H9 (cell line): Measurements from ENCODE around the gene S100A2. TPM values are rescaled to one million over a fixed set of nuclear protein-coding genes. Genes with fewer than 3 reads are reported as not detected.

Source experiments
- DNase-seq: peaks from one replicate; pipeline ENCODE4 v3.0.0-alpha.2; 2017
- H2AFZ ChIP-seq: one replicate; pipeline ENCODE4 v1.6.1; 2013; ENCODE audit warnings: mild to moderate bottlenecking, low read length, control low read depth, moderate library complexity
- H2AK5ac ChIP-seq: 2 replicates; pipeline ENCODE4 v1.6.1; 2013; ENCODE audit warnings: low read length, control low read depth, mixed read lengths; ENCODE audit not compliant: insufficient read length
- H2BK120ac ChIP-seq: one replicate; pipeline ENCODE4 v1.6.1; 2013; ENCODE audit warnings: low read depth, mild to moderate bottlenecking, low read length, control low read depth, inconsistent platforms; ENCODE audit not compliant: poor library complexity, severe bottlenecking
- H2BK12ac ChIP-seq: 2 replicates; pipeline ENCODE4 v1.6.1; 2013; ENCODE audit warnings: low read length, control low read depth, mixed read lengths, low read depth; ENCODE audit not compliant: insufficient read length
- H2BK15ac ChIP-seq: 2 replicates; pipeline ENCODE4 v1.6.1; 2013; ENCODE audit warnings: low read depth, low read length, control low read depth
- H2BK20ac ChIP-seq: one replicate; pipeline ENCODE4 v1.6.1; 2013; ENCODE audit warnings: low read depth, mild to moderate bottlenecking, low read length, control low read depth, inconsistent platforms; ENCODE audit not compliant: poor library complexity, severe bottlenecking
- H2BK5ac ChIP-seq: 2 replicates; pipeline ENCODE4 v1.6.1; 2013; ENCODE audit warnings: low read length, control low read depth, mixed read lengths; ENCODE audit not compliant: insufficient read length
- H3K14ac ChIP-seq: 2 replicates; pipeline ENCODE4 v1.6.1; 2013; ENCODE audit warnings: low read length, control low read depth; ENCODE audit not compliant: insufficient read depth
- H3K18ac ChIP-seq: 2 replicates; pipeline ENCODE4 v1.6.1; 2013; ENCODE audit warnings: low read depth, mild to moderate bottlenecking, mixed read lengths, low read length, control low read depth; ENCODE audit not compliant: insufficient read length
- H3K23ac ChIP-seq: 2 replicates; pipeline ENCODE4 v1.6.1; 2013; ENCODE audit warnings: low read length, control low read depth, mixed read lengths, low read depth; ENCODE audit not compliant: insufficient read length
- H3K23me2 ChIP-seq: 2 replicates; pipeline ENCODE4 v1.6.1; 2013; ENCODE audit warnings: low read depth, mild to moderate bottlenecking, mixed read lengths, low read length, control low read depth; ENCODE audit not compliant: insufficient read length, poor library complexity, severe bottlenecking
- H3K27ac ChIP-seq: 2 replicates; pipeline ENCODE4 v1.5.1; 2013; ENCODE audit warnings: low read length, control low read depth, mixed read lengths, low read depth; ENCODE audit not compliant: insufficient read length
- H3K27me3 ChIP-seq: 2 replicates; pipeline ENCODE4 v1.6.1; 2013; ENCODE audit warnings: low read length, control low read depth, inconsistent platforms; ENCODE audit not compliant: insufficient read depth
- H3K4ac ChIP-seq: 2 replicates; pipeline ENCODE4 v1.6.1; 2013; ENCODE audit warnings: low read depth, mild to moderate bottlenecking, control low read depth, inconsistent platforms, low read length, moderate library complexity
- H3K4me1 ChIP-seq: 2 replicates; pipeline ENCODE4 v1.6.1; 2013; ENCODE audit warnings: low read length, control low read depth, inconsistent platforms; ENCODE audit not compliant: insufficient read depth
- H3K4me2 ChIP-seq: 2 replicates; pipeline ENCODE4 v1.6.1; 2013; ENCODE audit warnings: low read length, control low read depth, mixed read lengths; ENCODE audit not compliant: insufficient read length, insufficient read depth
- H3K56ac ChIP-seq: 2 replicates; pipeline ENCODE4 v1.6.1; 2013; ENCODE audit warnings: low read depth, mild to moderate bottlenecking, mixed read lengths, low read length, control low read depth; ENCODE audit not compliant: insufficient read length
- H3K79me1 ChIP-seq: 2 replicates; pipeline ENCODE4 v1.6.1; 2013; ENCODE audit warnings: low read depth, mild to moderate bottlenecking, moderate library complexity, low read length, control low read depth, inconsistent platforms; ENCODE audit not compliant: insufficient read depth, poor library complexity, severe bottlenecking
- H3K79me2 ChIP-seq: 2 replicates; pipeline ENCODE4 v1.6.1; 2013; ENCODE audit warnings: low read length, control low read depth, inconsistent platforms; ENCODE audit not compliant: insufficient read depth
- H3K9ac ChIP-seq: 2 replicates; pipeline ENCODE4 v1.6.1; 2013; ENCODE audit warnings: low read length, control low read depth, mixed read lengths; ENCODE audit not compliant: insufficient read length; ENCODE audit errors: extremely low read depth
- H3K9me3 ChIP-seq: one replicate; pipeline ENCODE4 v1.6.1; 2013; ENCODE audit warnings: low read depth, low read length, inconsistent platforms; ENCODE audit not compliant: control insufficient read depth
- H3T11ph ChIP-seq: one replicate; pipeline ENCODE4 v1.6.1; 2013; ENCODE audit warnings: mild to moderate bottlenecking, low read length, control low read depth, inconsistent platforms
- H4K20me1 ChIP-seq: one replicate; pipeline ENCODE4 v1.6.1; 2013; ENCODE audit not compliant: control insufficient read depth, insufficient read length, insufficient read depth
- H4K5ac ChIP-seq: 2 replicates; pipeline ENCODE4 v1.6.1; 2013; ENCODE audit warnings: low read depth, mild to moderate bottlenecking, mixed read lengths, low read length, control low read depth; ENCODE audit not compliant: insufficient read length
- H4K8ac ChIP-seq: replicated peaks from 2 replicates; pipeline ENCODE4 v1.6.1; 2013; ENCODE audit warnings: low read length, control low read depth, mixed read lengths, low read depth; ENCODE audit not compliant: insufficient read length
- H4K91ac ChIP-seq: 2 replicates; pipeline ENCODE4 v1.6.1; 2013; ENCODE audit warnings: low read depth, mild to moderate bottlenecking, moderate library complexity, mixed read lengths, low read length, control low read depth; ENCODE audit not compliant: insufficient read length
- H3K27ac Mint-ChIP-seq, 3 experiments: 2 replicates in 2 of 3; 3 replicates in 1 of 3; pipeline ENCODE4 v1.8.0; 2020 to 2021; ENCODE audit warnings: mixed read lengths in 3 of 3, mild to moderate bottlenecking in 1 of 3, moderate library complexity in 1 of 3
- H3K27me3 Mint-ChIP-seq: 2 replicates; pipeline ENCODE4 v1.8.0; 2021; ENCODE audit warnings: low read depth, mild to moderate bottlenecking, moderate library complexity, mixed read lengths
- H3K36me3 Mint-ChIP-seq, 3 experiments: 2 replicates in 2 of 3; 3 replicates in 1 of 3; pipeline ENCODE4 v1.8.0; 2020 to 2021; ENCODE audit warnings: low read depth in 3 of 3, mixed read lengths in 3 of 3; ENCODE audit not compliant: insufficient read depth in 1 of 3
- H3K4me1 Mint-ChIP-seq, 2 experiments: 2 replicates each; pipeline ENCODE4 v1.8.0; 2020; ENCODE audit warnings: mixed read lengths in 2 of 2
- H3K4me3 Mint-ChIP-seq, 2 experiments: 2 replicates in 1 of 2; 3 replicates in 1 of 2; pipeline ENCODE4 v1.8.0; 2020 to 2021; ENCODE audit warnings: mild to moderate bottlenecking in 2 of 2, mixed read lengths in 2 of 2, moderate library complexity in 1 of 2
- H3K9me3 Mint-ChIP-seq, 2 experiments: 2 replicates in 1 of 2; 3 replicates in 1 of 2; pipeline ENCODE4 v1.8.0; 2020; ENCODE audit warnings: mild to moderate bottlenecking in 2 of 2, mixed read lengths in 2 of 2, moderate library complexity in 1 of 2
- WGBS: extraction: QIAGEN DNeasy Blood & Tissue Kit; methylation state at CpG from one replicate; pipeline ENCODE4 v1.1.7; 2013; ENCODE audit warnings: missing lambda C conversion rate, low lambda C conversion rate, mixed read lengths; ENCODE audit not compliant: insufficient read length; ENCODE audit errors: extremely low coverage; 5-methylcytosine and 5-hydroxymethylcytosine counted together
- total RNA-seq: library from RNA; stranded (reverse); gene quantifications from 2 replicates; pipeline ENCODE4 v1.2.1, GENCODE V29; 2021
- TF ChIP-seq, protein P1 (sequence below): fragments of 200-600 bp; sonication (generic); conservative IDR thresholded peaks from 3 replicates; pipeline ENCODE4 v1.8.0; 2021; ENCODE audit warnings: antibody characterized with exemption, mild to moderate bottlenecking

The S100A2 gene
- total RNA-seq, 1 experiment from 2014 or later, result 0.57 TPM

DNA sequence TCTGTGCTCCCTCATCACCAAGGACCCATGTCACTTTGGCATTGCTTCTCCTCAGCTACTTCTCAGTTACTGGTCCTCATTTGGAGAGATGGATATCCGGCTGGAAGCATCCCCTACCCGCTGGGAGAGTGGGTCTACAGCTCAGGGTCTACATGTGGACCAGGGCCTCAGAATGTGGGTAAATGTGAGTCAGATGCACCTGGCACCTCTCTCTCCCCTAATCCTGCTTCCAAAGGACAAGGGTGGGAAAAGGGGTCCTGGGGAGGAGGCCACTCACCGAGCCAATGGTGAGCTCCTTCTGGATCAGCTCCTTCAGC is 30.8 kb downstream of the S100A2 start:
- H2AK5ac ChIP-seq, result no peak overlapping the region
- no peak overlapping the region for H2BK20ac ChIP-seq
- no peak overlapping the region for H3K14ac ChIP-seq
- peaks cover 34 to 42% of the 10 kb centered on the region in 2 experiments for H3K4me1 Mint-ChIP-seq
- no peaks in the 10 kb centered on the region; the same call in 1 of the 2 replicates for H3K27me3 ChIP-seq
- no peak for DNase-seq
- H3K9ac ChIP-seq, result no peak overlapping the region
- H3K27ac ChIP-seq, result no peak overlapping the region
- no peak overlapping the region for H3K18ac ChIP-seq
- no peaks in the 10 kb centered on the region; the same call in 1 of the 2 replicates for H3K27me3 Mint-ChIP-seq
- H4K5ac ChIP-seq, result no peak overlapping the region
- no peaks in the 10 kb centered on the region for H3K36me3 Mint-ChIP-seq
- no peak overlapping the region for H3K56ac ChIP-seq
- H3K27ac Mint-ChIP-seq, result no peak overlapping the region; a peak in 1 of 7 replicates
- no peak overlapping the region for H3T11ph ChIP-seq
- H3K23me2 ChIP-seq, result no peaks in the 10 kb centered on the region
- H3K79me1 ChIP-seq, result no peaks in the 10 kb centered on the region
- H3K79me2 ChIP-seq, result no peaks in the 10 kb centered on the region
- H3K23ac ChIP-seq, result no peak overlapping the region
- no peaks in the 10 kb centered on the region for H4K20me1 ChIP-seq
- no peak overlapping the region for H3K4me2 ChIP-seq
- H3K9me3 Mint-ChIP-seq, result no peaks in the 10 kb centered on the region
- H2BK5ac ChIP-seq, result no peak overlapping the region
- H3K4ac ChIP-seq, result no peak overlapping the region
- TF ChIP-seq, protein P1, sequence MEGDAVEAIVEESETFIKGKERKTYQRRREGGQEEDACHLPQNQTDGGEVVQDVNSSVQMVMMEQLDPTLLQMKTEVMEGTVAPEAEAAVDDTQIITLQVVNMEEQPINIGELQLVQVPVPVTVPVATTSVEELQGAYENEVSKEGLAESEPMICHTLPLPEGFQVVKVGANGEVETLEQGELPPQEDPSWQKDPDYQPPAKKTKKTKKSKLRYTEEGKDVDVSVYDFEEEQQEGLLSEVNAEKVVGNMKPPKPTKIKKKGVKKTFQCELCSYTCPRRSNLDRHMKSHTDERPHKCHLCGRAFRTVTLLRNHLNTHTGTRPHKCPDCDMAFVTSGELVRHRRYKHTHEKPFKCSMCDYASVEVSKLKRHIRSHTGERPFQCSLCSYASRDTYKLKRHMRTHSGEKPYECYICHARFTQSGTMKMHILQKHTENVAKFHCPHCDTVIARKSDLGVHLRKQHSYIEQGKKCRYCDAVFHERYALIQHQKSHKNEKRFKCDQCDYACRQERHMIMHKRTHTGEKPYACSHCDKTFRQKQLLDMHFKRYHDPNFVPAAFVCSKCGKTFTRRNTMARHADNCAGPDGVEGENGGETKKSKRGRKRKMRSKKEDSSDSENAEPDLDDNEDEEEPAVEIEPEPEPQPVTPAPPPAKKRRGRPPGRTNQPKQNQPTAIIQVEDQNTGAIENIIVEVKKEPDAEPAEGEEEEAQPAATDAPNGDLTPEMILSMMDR, result no peak
- H3K4me3 Mint-ChIP-seq, result no peak overlapping the region
- H4K91ac ChIP-seq, result no peak overlapping the region
- no CpG with 5 or more reads among the region's 3 CpGs for WGBS
- H2BK120ac ChIP-seq, result no peak overlapping the region
- no peaks in the 10 kb centered on the region for H3K9me3 ChIP-seq
- H2BK15ac ChIP-seq, result no peak overlapping the region
- no peak overlapping the region for H2BK12ac ChIP-seq
- H2AFZ ChIP-seq, result no peak overlapping the region
- H3K4me1 ChIP-seq, result peaks cover 7% of the 10 kb centered on the region; the same call in 1 of the 2 replicates
- no peak overlapping the region for H4K8ac ChIP-seq
